ENCODE data around the gene RALGDS.
"Not testable (repeated sequence)": the region's sequence is repeated elsewhere in the genome, so short reads cannot be mapped to it uniquely, and the experiment has no call there.

RALGDS gene

GRCh38 chr9:133088146-133088750, 32.8 kb downstream of the RALGDS start:
- DNase-seq (ENCODE audit: low read depth in 2 of 2): no peak

GRCh38 chr9:133087429-133088145, 33.5 kb downstream of the RALGDS start:
- no peak for DNase-seq (ENCODE audit: low read depth in 2 of 2)

- no peak for DNase-seq (ENCODE audit: low read depth in 2 of 2)
These were observed 34.1 kb downstream of the RALGDS start for GRCh38 chr9:133086894-133087293.

- DNase-seq (ENCODE audit: low read depth in 2 of 2): not testable (repeated sequence)
These were observed 34.7 kb downstream of the RALGDS start for GRCh38 chr9:133086212-133086860.

GRCh38 chr9:133083688-133084087, 37.4 kb downstream of the RALGDS start:
- DNase-seq (ENCODE audit: low read depth in 2 of 2): not testable (repeated sequence)

GRCh38 chr9:133081957-133082644, 38.9 kb downstream of the RALGDS start:
- not testable (repeated sequence) for DNase-seq (ENCODE audit: low read depth in 2 of 2)

- DNase-seq (ENCODE audit: low read depth in 2 of 2): not testable (repeated sequence)
These were observed 40.0 kb downstream of the RALGDS start for GRCh38 chr9:133080786-133081779.

GRCh38 chr9:133080161-133080560, 40.9 kb downstream of the RALGDS start:
- DNase-seq (ENCODE audit: low read depth in 2 of 2): no peak

GRCh38 chr9:133078486-133078885, 42.6 kb downstream of the RALGDS start:
- no peak for DNase-seq (ENCODE audit: low read depth in 2 of 2)

GRCh38 chr9:133076691-133077090, 44.3 kb downstream of the RALGDS start:
- no peak for DNase-seq (ENCODE audit: low read depth in 2 of 2)

- DNase-seq (ENCODE audit: low read depth in 2 of 2): no peak
These were observed 45.0 kb downstream of the RALGDS start for GRCh38 chr9:133075925-133076630.

GRCh38 chr9:133074111-133074651, 46.9 kb downstream of the RALGDS start:
- DNase-seq (ENCODE audit: low read depth in 2 of 2): no peak

GRCh38 chr9:133073086-133074014, 47.7 kb downstream of the RALGDS start:
- DNase-seq (ENCODE audit: low read depth in 2 of 2): no peak

GRCh38 chr9:133072210-133072609, 48.8 kb downstream of the RALGDS start:
- not testable (repeated sequence) for DNase-seq (ENCODE audit: low read depth in 2 of 2)

- no peak for DNase-seq (ENCODE audit: low read depth in 2 of 2)
These were observed 49.4 kb downstream of the RALGDS start for GRCh38 chr9:133071484-133072150.

GRCh38 chr9:133070985-133071384, 50.1 kb downstream of the RALGDS start:
- not testable (repeated sequence) for DNase-seq (ENCODE audit: low read depth in 2 of 2)

- not testable (repeated sequence) for DNase-seq (ENCODE audit: low read depth in 2 of 2)
These were observed 50.5 kb downstream of the RALGDS start for GRCh38 chr9:133070500-133070961.

GRCh38 chr9:133068431-133068830, 52.6 kb downstream of the RALGDS start:
- DNase-seq (ENCODE audit: low read depth in 2 of 2): not testable (repeated sequence)

Data from stimulated activated CD8-positive, alpha-beta memory T cell treated with anti-CD3 and anti-CD28 coated beads, Interleukin-15, amount 100 ng/mL, for 4 hours (primary cell).